K562 (cell line): ENCODE measurements around the gene HBG1. TPM values are rescaled to one million over a fixed set of nuclear protein-coding genes. Genes with fewer than 3 reads are reported as not detected.

Source experiments
- ATAC-seq: fragments of 200-7000 bp; cut with Tn5 transposase; 3 replicates; pipeline ENCODE4 v1.9.1; 2020; ENCODE audit warnings: moderate library complexity
- BruUV-seq: library from RNA; stranded (reverse); fragments of 400-500 nt; replicated peaks from 2 replicates; lab custom pipeline; 2021; lab: Mats Ljungman, UMichigan
- CTCF ChIA-PET: fragments of 300-600 bp; formaldehyde crosslinking; extraction: SDS; loops from one replicate; lab custom pipeline; 2021; ENCODE audit warnings: low intra/inter-chr PET ratio; lab: Yijun Ruan, JAX
- POLR2A ChIA-PET: fragments of 300-600, 350-650 bp; sonication (Branson Sonifier 250); formaldehyde crosslinking; extraction: SDS; loops from one replicate; lab custom pipeline; 2021; ENCODE audit warnings: antibody characterized with exemption, inconsistent platforms; lab: Yijun Ruan, JAX
- DNase-seq, 4 experiments: peaks; one replicate each; pipeline versions ENCODE4 v3.0.0 to v3.0.0-alpha.2; 2011 to 2018; ENCODE audit warnings: low spot score in 3 of 4, mixed read lengths in 3 of 4; ENCODE audit errors: extremely low read depth in 1 of 4
- FAIRE-seq: peaks from 2 replicates; lab custom pipeline; 2011; peaks lifted over from hg19 to GRCh38; lab: Jason Lieb, UNC
- H2AFZ ChIP-seq: 2 replicates; pipeline ENCODE4 v1.6.0; 2011; ENCODE audit warnings: low read depth, low read length, control low read depth, inconsistent platforms
- H3K27ac ChIP-seq: fragments of 200-600 bp; 3 replicates; pipeline ENCODE4 v1.8.0; 2011; ENCODE audit warnings: low read depth, mild to moderate bottlenecking, control low read depth, inconsistent platforms, low read length, moderate library complexity, mixed read lengths; ENCODE audit errors: extremely low read depth
- H3K27me3 ChIP-seq, 2 experiments: fragments of 300-600 bp in 1 of 2; 2 replicates in 1 of 2; 3 replicates in 1 of 2; pipeline versions ENCODE4 v1.6.0 to v1.8.0; 2011; ENCODE audit warnings: inconsistent platforms in 2 of 2, low read length in 2 of 2, mild to moderate bottlenecking in 1 of 2, mixed read lengths in 1 of 2, moderate library complexity in 1 of 2; ENCODE audit not compliant: control insufficient read depth in 2 of 2, insufficient read depth in 2 of 2
- H3K36me3 ChIP-seq: fragments of 300-600 bp; 3 replicates; pipeline ENCODE4 v1.8.0; 2011; ENCODE audit warnings: mild to moderate bottlenecking, low read length, inconsistent platforms; ENCODE audit not compliant: control insufficient read depth, insufficient read depth
- H3K4me1 ChIP-seq, 2 experiments: fragments of 200-600 bp in 1 of 2; replicated peaks in 1 of 2; 2 replicates in 1 of 2; 3 replicates in 1 of 2; pipeline versions ENCODE4 v1.5.1 to v1.8.0; 2011; ENCODE audit warnings: inconsistent platforms in 2 of 2, low read length in 2 of 2, mild to moderate bottlenecking in 1 of 2, mixed read lengths in 1 of 2, moderate library complexity in 1 of 2; ENCODE audit not compliant: control insufficient read depth in 2 of 2, insufficient read depth in 2 of 2
- H3K4me2 ChIP-seq: 2 replicates; pipeline ENCODE4 v1.6.1; 2011; ENCODE audit warnings: low read length, control low read depth, inconsistent platforms, mixed read lengths; ENCODE audit not compliant: insufficient read depth
- H3K4me3 ChIP-seq: fragments of 200-600 bp; sonication (generic), shearing (Covaris generic); 2 replicates; pipeline ENCODE4 v1.5.1; 2016; ENCODE audit warnings: control low read depth, inconsistent platforms
- H3K79me2 ChIP-seq: fragments of 200-600 bp; 3 replicates; pipeline ENCODE4 v1.8.0; 2011; ENCODE audit warnings: low read length, inconsistent platforms; ENCODE audit not compliant: control insufficient read depth, insufficient read depth
- H3K9ac ChIP-seq, 2 experiments: 2 replicates each; pipeline versions ENCODE4 v1.6.0 to v1.6.1; 2011; ENCODE audit warnings: low read depth in 2 of 2, low read length in 2 of 2, control low read depth in 1 of 2, inconsistent platforms in 1 of 2, mild to moderate bottlenecking in 1 of 2, mixed read lengths in 1 of 2; ENCODE audit not compliant: insufficient read depth in 1 of 2
- H3K9me1 ChIP-seq: one replicate; pipeline ENCODE4 v1.6.0; 2011; ENCODE audit warnings: inconsistent platforms, mild to moderate bottlenecking, low read length, moderate library complexity; ENCODE audit not compliant: control insufficient read depth, insufficient read depth
- H3K9me3 ChIP-seq: replicated peaks from 2 replicates; pipeline ENCODE4 v1.5.1; 2011; ENCODE audit warnings: low read depth, low read length, inconsistent platforms; ENCODE audit not compliant: control insufficient read depth, insufficient read depth
- H4K20me1 ChIP-seq: replicated peaks from 2 replicates; pipeline ENCODE4 v1.6.1; 2011; ENCODE audit warnings: low read length, inconsistent platforms, mixed read lengths; ENCODE audit not compliant: control insufficient read depth, insufficient read depth
- ATF3 ChIP-seq, 2 experiments: fragments of 450-650 bp in 1 of 2; sonication (generic) in 1 of 2; formaldehyde crosslinking in 1 of 2; IDR thresholded peaks in 1 of 2; conservative IDR thresholded peaks in 1 of 2; 2 replicates each; pipeline versions ENCODE4 v1.6.1 to v1.8.1; 2016 to 2023; ENCODE audit warnings: mild to moderate bottlenecking in 2 of 2, moderate library complexity in 2 of 2, inconsistent platforms in 1 of 2, missing genetic modification reagents in 1 of 2
- BCOR ChIP-seq: fragments of 450-650 bp; IDR thresholded peaks from 2 replicates; pipeline ENCODE4 v1.6.1; 2016
- CXXC5 ChIP-seq: fragments of 250-450 bp; sonication (Bioruptor Pico); IDR thresholded peaks from 2 replicates; pipeline ENCODE4 v1.8.0; 2022; ENCODE audit warnings: inconsistent platforms, mild to moderate bottlenecking, moderate library complexity
- DMBX1 ChIP-seq: fragments of 250-450 bp; sonication (Bioruptor Pico); IDR thresholded peaks from 2 replicates; pipeline ENCODE4 v1.8.0; 2022; ENCODE audit warnings: inconsistent platforms, mild to moderate bottlenecking, moderate library complexity, borderline replicate concordance
- EP400 ChIP-seq: fragments of 450-650 bp; IDR thresholded peaks from 2 replicates; pipeline ENCODE4 v1.6.1; 2017; ENCODE audit warnings: antibody characterized with exemption, mild to moderate bottlenecking, moderate library complexity
- HIVEP1 ChIP-seq: fragments of 250-450 bp; sonication (Bioruptor Pico); IDR thresholded peaks from 2 replicates; pipeline ENCODE4 v1.4.0; 2020; ENCODE audit warnings: mild to moderate bottlenecking
- HNRNPLL ChIP-seq: fragments of 200-400 bp; formaldehyde crosslinking; IDR thresholded peaks from 2 replicates; pipeline ENCODE4 v1.6.1; 2017; ENCODE audit warnings: low read length, low read depth, mild to moderate bottlenecking; ENCODE audit not compliant: poor library complexity, severe bottlenecking
- JUND ChIP-seq, 2 experiments: IDR thresholded peaks; 2 replicates in 1 of 2; 3 replicates in 1 of 2; pipeline ENCODE4 v1.6.1; 2011; ENCODE audit warnings: borderline replicate concordance in 2 of 2, low read depth in 2 of 2, low read length in 2 of 2, improper control_type of control experiment in 1 of 2, missing biosample characterization in 1 of 2, missing genetic modification characterization in 1 of 2, missing genetic modification reagents in 1 of 2
- KAT8 ChIP-seq: fragments of 450-650 bp; IDR thresholded peaks from 2 replicates; pipeline ENCODE4 v1.6.1; 2016; ENCODE audit warnings: low read depth, mild to moderate bottlenecking
- LEF1 ChIP-seq: fragments of 450-650 bp; IDR thresholded peaks from 2 replicates; pipeline ENCODE4 v1.6.1; 2016; ENCODE audit warnings: mild to moderate bottlenecking
- SMAD4 ChIP-seq: fragments of 250-450 bp; sonication (Bioruptor Pico); conservative IDR thresholded peaks from 2 replicates; pipeline ENCODE4 v1.8.0; 2021; ENCODE audit warnings: inconsistent platforms, mild to moderate bottlenecking, moderate library complexity
- SMARCA4 ChIP-seq: fragments of 450-650 bp; IDR thresholded peaks from 2 replicates; pipeline ENCODE4 v1.6.1; 2016
- TCF7 ChIP-seq: sonication (generic); IDR thresholded peaks from 2 replicates; pipeline ENCODE4 v1.6.1; 2016; ENCODE audit warnings: antibody characterized with exemption, borderline replicate concordance
- ZBTB11 ChIP-seq, 3 experiments: fragments of 200-800 bp in 1 of 3; fragments of 250-450 bp in 1 of 3; fragments of 450-650 bp in 1 of 3; sonication (Bioruptor Pico) in 1 of 3; sonication (Bioruptor generic) in 1 of 3; formaldehyde crosslinking in 1 of 3; IDR thresholded peaks; 2 replicates each; pipeline versions ENCODE4 v1.6.1 to v1.8.0; 2016 to 2022; ENCODE audit warnings: mild to moderate bottlenecking in 2 of 3, missing genetic modification characterization in 2 of 3, missing compliant biosample characterization in 1 of 3, moderate library complexity in 1 of 3
- ZNF830 ChIP-seq: fragments of 250-450 bp; sonication (Bioruptor Pico); IDR thresholded peaks from 2 replicates; pipeline ENCODE4 v1.5.0; 2021; ENCODE audit warnings: mild to moderate bottlenecking
- WGBS: fragments of 100-300 bp; shearing (Covaris generic); methylation state at CpG from one replicate; pipeline ENCODE4 v1.1.6; 2016; ENCODE audit warnings: low coverage, mixed read lengths; ENCODE audit not compliant: insufficient coverage; ENCODE audit errors: missing lambda C conversion rate; 5-methylcytosine and 5-hydroxymethylcytosine counted together
- in situ Hi-C: fragments of 300-500 bp; cut with MboI; formaldehyde crosslinking; loops from 4 replicates; pipeline ENCODE4 v1.15.0; 2018; ENCODE audit warnings: inconsistent platforms, mixed read lengths
- intact Hi-C: fragments of 100-400 bp; cut with micrococcal nuclease; formaldehyde crosslinking; loops from 2 replicates; pipeline ENCODE4 v1.14.2; 2022
- polyA plus RNA-seq, 8 experiments: library from polyadenylated mRNA; depleted of rRNA in 4 of 8; stranded (reverse) in 5 of 8; unstranded in 3 of 8; fragments of >200 nt; fragmentation: Nextera tagmentation in 2 of 8; fragmentation: Illumina TruSeq in 1 of 8; extraction: Ambion mirVana in 2 of 8; extraction: Trizol in 1 of 8; gene quantifications; 2 replicates each; pipeline versions ENCODE4 v1.2.1 to v1.2.3, GENCODE V29; 2011 to 2014; ENCODE audit warnings: inconsistent platforms in 1 of 8, missing spikeins in 1 of 8
- total RNA-seq, 7 experiments: library from RNA; depleted of rRNA in 6 of 7; stranded (reverse); fragments of >200 nt in 6 of 7; fragmentation: Illumina TruSeq in 2 of 7; extraction: Trizol in 2 of 7; gene quantifications; 2 replicates each; pipeline versions ENCODE4 v1.2.1 to v1.2.3, GENCODE V29; 2011 to 2021; ENCODE audit warnings: low replicate concordance in 1 of 7

HBG1 gene
- total and polyA plus RNA-seq, 9 of the 15 experiments (the other 6 are each of a cell fraction or from before 2014, with no cell fraction given): 1,066 to 16,338 (median 4,898) TPM

- FAIRE-seq: no peak
- CTCF ChIA-PET: no interaction called here
- Histone ChIP-seq H3K27me3 (no peaks in the 10 kb centered on the region), H3K36me3 (peaks cover 30% of the 10 kb centered on the region), H3K9me3 (no peaks in the 10 kb centered on the region), H3K79me2 (peaks cover 71% of the 10 kb centered on the region), H3K4me2 (peak overlapping the region; percentile 63), H3K27ac (peak overlapping the region; percentile 87), H2AFZ (peak overlapping the region; percentile 56), H3K4me1 (peaks cover 26 to 74% of the 10 kb centered on the region in 2 experiments), H4K20me1 (no peaks in the 10 kb centered on the region), H3K9me1 (no peaks in the 10 kb centered on the region), H3K4me3 (no peak overlapping the region), H3K9ac (peak overlapping the region; percentile 47 to 54; a peak in 3 of 4 replicates)
- DNase-seq: no peak
- no TSS peak for BruUV-seq
- WGBS: 61% methylated on average over 5 of the region's 5 CpGs
- in situ Hi-C loops (no loop called here), intact Hi-C loops (no loop called here)
- no peak for ATAC-seq
- POLR2A ChIA-PET: interaction anchor here (1.4 to 2.7 kb wide), 2 partner anchors 12 to 15 kb away, joined by 4 to 15 read pairs; no protein-coding TSS in a partner anchor
- TF ChIP-seq EP400: no peak
- TF ChIP-seq SMARCA4: 0 out of 2 replicates have a peak, but pooled peaks have one; percentile 24
- no peak for TF ChIP-seq KAT8
- peak; percentile 79 for TF ChIP-seq ATF3 (IDR thresholded peaks at IDR 0.05)
- TF ChIP-seq ATF3 (CRISPR knock-in tag; conservative IDR thresholded peaks at IDR 0.05): no peak
- TF ChIP-seq DMBX1: peak; percentile 43; the same call in 1 of the 2 replicates
- TF ChIP-seq TCF7: no peak
- no peak for TF ChIP-seq LEF1
- no peak for TF ChIP-seq HNRNPLL
- no peak for TF ChIP-seq ZBTB11 (CRISPR knock-in tag; IDR thresholded peaks at IDR 0.05)
- no peak for TF ChIP-seq HIVEP1 (CRISPR knock-in tag)
- no peak for TF ChIP-seq ZNF830 (CRISPR knock-in tag)
- TF ChIP-seq BCOR: no peak
- 0 out of 2 replicates have a peak, but pooled peaks have one; percentile 12 for TF ChIP-seq SMAD4 (CRISPR knock-in tag)
- 0 out of 2 replicates have a peak, but pooled peaks have one; percentile 24 for TF ChIP-seq CXXC5
- no peak; the same call in 1 of the 2 replicates for TF ChIP-seq JUND (IDR thresholded peaks at IDR 0.05; ENCODE audit: borderline replicate concordance, low read depth, low read length)
- peak; percentile 62 for TF ChIP-seq JUND (tag; IDR thresholded peaks at IDR 0.05; ENCODE audit: borderline replicate concordance, low read depth, low read length)
Observed at GRCh38 chr11:5274395-5274794, 24.7 kb upstream of the HBG1 start.
